NT2/D1 (cell line): ENCODE results near the gene GPATCH1.

Source experiments
- SUZ12 ChIP-seq: IDR thresholded peaks from 2 replicates; pipeline ENCODE4 v1.6.1; 2011; ENCODE audit not compliant: insufficient read length, insufficient read depth; ENCODE audit errors: extremely low read depth
- YY1 ChIP-seq: IDR thresholded peaks from 2 replicates; pipeline ENCODE4 v1.6.1; 2011; ENCODE audit not compliant: insufficient read length, insufficient read depth

- TF ChIP-seq SUZ12 (no peak), YY1 (no peak)
These were observed 53.6 kb downstream of the GPATCH1 start for GRCh38 chr19:33134571-33135041.
